OCI-LY1 (cell line): ENCODE data around the gene STXBP6.
A peak's percentile ranks its signal among the peaks of the same experiment; 100 is the strongest.

Experiments used
- H2AFZ ChIP-seq: fragments of 200-600 bp; sonication (generic), shearing (Covaris generic); 2 replicates; pipeline ENCODE4 v1.6.0; 2014; ENCODE audit warnings: antibody characterized with exemption, mild to moderate bottlenecking, low read length
- H3F3A ChIP-seq: fragments of 200-600 bp; sonication (generic), shearing (Covaris generic); 2 replicates; pipeline ENCODE4 v1.6.0; 2014; ENCODE audit warnings: mild to moderate bottlenecking, antibody characterized with exemption, low read length, moderate library complexity; ENCODE audit not compliant: insufficient read depth
- H3K27ac ChIP-seq: fragments of 200-600 bp; sonication (generic); 2 replicates; pipeline ENCODE4 v1.5.1; 2014; ENCODE audit warnings: low read length, mixed run types, mild to moderate bottlenecking, low read depth; ENCODE audit not compliant: poor library complexity, severe bottlenecking
- H3K27me3 ChIP-seq: fragments of 200-600 bp; sonication (generic); 2 replicates; pipeline ENCODE4 v1.6.0; 2014; ENCODE audit warnings: antibody characterized with exemption, mild to moderate bottlenecking, low read length, moderate library complexity; ENCODE audit not compliant: insufficient read depth
- H3K36me3 ChIP-seq: fragments of 200-600 bp; sonication (generic); 2 replicates; pipeline ENCODE4 v1.6.1; 2014; ENCODE audit warnings: mild to moderate bottlenecking, antibody characterized with exemption, low read length, moderate library complexity, mixed read lengths; ENCODE audit not compliant: insufficient read depth
- H3K4me1 ChIP-seq: fragments of 200-600 bp; sonication (generic); 2 replicates; pipeline ENCODE4 v1.5.1; 2014; ENCODE audit warnings: mild to moderate bottlenecking, low read length, moderate library complexity; ENCODE audit not compliant: insufficient read depth, severe bottlenecking
- H3K4me2 ChIP-seq: fragments of 200-600 bp; sonication (generic), shearing (Covaris generic); 2 replicates; pipeline ENCODE4 v1.6.1; 2014; ENCODE audit warnings: low read length
- H3K4me3 ChIP-seq: fragments of 200-600 bp; sonication (generic); 2 replicates; pipeline ENCODE4 v1.5.1; 2014; ENCODE audit warnings: low read length, low read depth, mild to moderate bottlenecking, mixed read lengths; ENCODE audit not compliant: poor library complexity, severe bottlenecking
- H3K79me2 ChIP-seq: fragments of 200-600 bp; shearing (Covaris generic); 2 replicates; pipeline ENCODE4 v1.6.1; 2016; ENCODE audit warnings: mixed run types, low read length, mixed read lengths; ENCODE audit not compliant: insufficient read depth
- H3K9ac ChIP-seq: fragments of 200-600 bp; sonication (generic), shearing (Covaris generic); 2 replicates; pipeline ENCODE4 v1.6.1; 2014; ENCODE audit warnings: mild to moderate bottlenecking, low read length, mixed read lengths
- H3K9me2 ChIP-seq: fragments of 200-600 bp; sonication (generic), shearing (Covaris generic); 2 replicates; pipeline ENCODE4 v1.6.1; 2014; ENCODE audit warnings: low read depth, mild to moderate bottlenecking, low read length, mixed read lengths
- H3K9me3 ChIP-seq: fragments of 200-600 bp; shearing (Covaris generic); 2 replicates; pipeline ENCODE4 v1.6.1; 2014; ENCODE audit warnings: low read length, mixed read lengths
- H4K20me1 ChIP-seq: fragments of 200-600 bp; sonication (generic), shearing (Covaris generic); 2 replicates; pipeline ENCODE4 v1.6.0; 2016; ENCODE audit warnings: mild to moderate bottlenecking, low read length; ENCODE audit not compliant: insufficient read depth
- EZH2 ChIP-seq: fragments of 200-600 bp; sonication (generic), shearing (Covaris generic); IDR thresholded peaks from 2 replicates; pipeline ENCODE4 v1.8.0; 2017; ENCODE audit warnings: borderline replicate concordance, mixed run types, mild to moderate bottlenecking, antibody characterized with exemption, low read length, moderate library complexity, mixed read lengths
- TF ChIP-seq, protein P1 (sequence below): fragments of 200-600 bp; sonication (generic), shearing (Covaris generic); IDR thresholded peaks from 2 replicates; pipeline ENCODE4 v1.5.1; 2017; ENCODE audit warnings: mild to moderate bottlenecking, antibody characterized with exemption, low read length, moderate library complexity, mixed read lengths

Gene STXBP6

GRCh38 chr14:24947131-24947530 lies 102.8 kb downstream of the STXBP6 start:
- TF ChIP-seq EZH2: no peak
- TF ChIP-seq, protein P1, sequence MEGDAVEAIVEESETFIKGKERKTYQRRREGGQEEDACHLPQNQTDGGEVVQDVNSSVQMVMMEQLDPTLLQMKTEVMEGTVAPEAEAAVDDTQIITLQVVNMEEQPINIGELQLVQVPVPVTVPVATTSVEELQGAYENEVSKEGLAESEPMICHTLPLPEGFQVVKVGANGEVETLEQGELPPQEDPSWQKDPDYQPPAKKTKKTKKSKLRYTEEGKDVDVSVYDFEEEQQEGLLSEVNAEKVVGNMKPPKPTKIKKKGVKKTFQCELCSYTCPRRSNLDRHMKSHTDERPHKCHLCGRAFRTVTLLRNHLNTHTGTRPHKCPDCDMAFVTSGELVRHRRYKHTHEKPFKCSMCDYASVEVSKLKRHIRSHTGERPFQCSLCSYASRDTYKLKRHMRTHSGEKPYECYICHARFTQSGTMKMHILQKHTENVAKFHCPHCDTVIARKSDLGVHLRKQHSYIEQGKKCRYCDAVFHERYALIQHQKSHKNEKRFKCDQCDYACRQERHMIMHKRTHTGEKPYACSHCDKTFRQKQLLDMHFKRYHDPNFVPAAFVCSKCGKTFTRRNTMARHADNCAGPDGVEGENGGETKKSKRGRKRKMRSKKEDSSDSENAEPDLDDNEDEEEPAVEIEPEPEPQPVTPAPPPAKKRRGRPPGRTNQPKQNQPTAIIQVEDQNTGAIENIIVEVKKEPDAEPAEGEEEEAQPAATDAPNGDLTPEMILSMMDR: no peak
- Histone ChIP-seq H3K9me3 (no peaks in the 10 kb centered on the region), H3K4me3 (no peak overlapping the region), H2AFZ (no peak overlapping the region), H3K27me3 (no peaks in the 10 kb centered on the region), H3K27ac (no peak overlapping the region), H3K9me2 (no peaks in the 10 kb centered on the region), H3K4me1 (peaks cover 29% of the 10 kb centered on the region), H3K79me2 (no peaks in the 10 kb centered on the region), H4K20me1 (no peaks in the 10 kb centered on the region), H3K9ac (no peak overlapping the region), H3K4me2 (no peak overlapping the region), H3K36me3 (no peaks in the 10 kb centered on the region), H3F3A (no peaks in the 10 kb centered on the region)

- Histone ChIP-seq H3K79me2 (no peaks in the 10 kb centered on the region), H3K9ac (no peak overlapping the region), H4K20me1 (no peaks in the 10 kb centered on the region), H3F3A (no peaks in the 10 kb centered on the region), H3K4me1 (peaks cover 53% of the 10 kb centered on the region), H3K9me2 (no peaks in the 10 kb centered on the region), H3K27me3 (no peaks in the 10 kb centered on the region), H3K9me3 (no peaks in the 10 kb centered on the region), H3K4me3 (no peak overlapping the region), H3K4me2 (no peak overlapping the region; the same call in 1 of the 2 replicates), H3K27ac (peak overlapping the region; percentile 96), H3K36me3 (no peaks in the 10 kb centered on the region), H2AFZ (no peak overlapping the region)
- TF ChIP-seq EZH2: no peak
- TF ChIP-seq, protein P1: no peak
Observed at GRCh38 chr14:24944800-24945199, 105.1 kb downstream of the STXBP6 start.

GRCh38 chr14:24943024-24943423 lies 106.9 kb downstream of the STXBP6 start:
- peak overlapping the region; percentile 96 for H3K27ac ChIP-seq
- no peak overlapping the region for H2AFZ ChIP-seq

More at GRCh38 chr14:24943024-24943423, 106.9 kb downstream of the STXBP6 start:
- H3K36me3 ChIP-seq: no peaks in the 10 kb centered on the region
- H3K4me1 ChIP-seq: peaks cover 65% of the 10 kb centered on the region
- no peaks in the 10 kb centered on the region for H3K9me3 ChIP-seq
- peak overlapping the region; percentile 27; the same call in 1 of the 2 replicates for H3K9ac ChIP-seq
- no peaks in the 10 kb centered on the region for H4K20me1 ChIP-seq
- H3K4me2 ChIP-seq: peak overlapping the region; percentile 2; the same call in 1 of the 2 replicates
- H3K27me3 ChIP-seq: no peaks in the 10 kb centered on the region
- no peaks in the 10 kb centered on the region for H3K79me2 ChIP-seq
- H3K9me2 ChIP-seq: no peaks in the 10 kb centered on the region
- no peaks in the 10 kb centered on the region for H3F3A ChIP-seq
- no peak for TF ChIP-seq EZH2
- TF ChIP-seq, protein P1: no peak
- no peak overlapping the region for H3K4me3 ChIP-seq
